B cell (primary cell): ENCODE measurements around the gene ELMO1. TPM values are rescaled to one million over a fixed set of nuclear protein-coding genes. Genes with fewer than 3 reads are reported as not detected.

Experiments
- ATAC-seq: fragments of 200-7000 bp; cut with Tn5 transposase; one replicate; pipeline ENCODE4 v1.10.0; 2021; ENCODE audit warnings: low read depth, mild to moderate bottlenecking, moderate number of reproducible peaks, moderate library complexity
- CTCF ChIA-PET: fragments of 350-600 bp; sonication (Branson Sonifier 250); formaldehyde crosslinking; loops from one replicate; lab custom pipeline; 2021; ENCODE audit warnings: antibody characterized with exemption, inconsistent platforms; lab: Charles Lee
- POLR2A ChIA-PET: fragments of 350-600 bp; sonication (Branson Sonifier 250); formaldehyde crosslinking; loops from one replicate; lab custom pipeline; 2021; ENCODE audit warnings: antibody characterized with exemption; lab: Charles Lee
- DNase-seq: peaks from one replicate; pipeline ENCODE4 v3.0.0; 2013
- H2AFZ ChIP-seq: 2 replicates; pipeline ENCODE4 v1.6.1; 2012; ENCODE audit warnings: mild to moderate bottlenecking, low read depth, low read length; ENCODE audit not compliant: insufficient read depth, poor library complexity, severe bottlenecking
- H3K27ac ChIP-seq, 2 donors: 1 replicate in 1 of 2; 2 replicates in 1 of 2; pipeline ENCODE4 v1.5.1; 2012 to 2013; ENCODE audit warnings: low read length in 2 of 2, mild to moderate bottlenecking in 2 of 2, moderate library complexity in 1 of 2
- H3K27me3 ChIP-seq, 4 experiments: fragments of 200-600 bp in 1 of 4; sonication (generic) in 1 of 4; replicated peaks in 1 of 4; 1 replicate in 2 of 4; 2 replicates in 2 of 4; pipeline versions ENCODE4 v1.6.1 to v1.7.0; 2013 to 2016; ENCODE audit warnings: low read length in 3 of 4, mild to moderate bottlenecking in 2 of 4, mixed read lengths in 1 of 4, moderate library complexity in 1 of 4; ENCODE audit not compliant: insufficient read depth in 4 of 4, control insufficient read depth in 3 of 4; ENCODE audit errors: control extremely low read depth in 1 of 4
- H3K36me3 ChIP-seq, 2 experiments: replicated peaks in 1 of 2; 1 replicate in 1 of 2; 2 replicates in 1 of 2; pipeline versions ENCODE4 v1.6.1 to v1.7.1; 2013; ENCODE audit warnings: low read length in 1 of 2; ENCODE audit not compliant: insufficient read depth in 2 of 2, control insufficient read depth in 1 of 2; ENCODE audit errors: control extremely low read depth in 1 of 2, extremely low read depth in 1 of 2
- H3K4me1 ChIP-seq, 2 donors: fragments of 200-600 bp in 1 of 2; sonication (generic) in 1 of 2; 1 replicate in 1 of 2; 2 replicates in 1 of 2; pipeline versions ENCODE4 v1.5.1 to v1.6.1; 2013 to 2017; ENCODE audit warnings: low read length in 2 of 2; ENCODE audit not compliant: control insufficient read depth in 2 of 2, insufficient read depth in 2 of 2
- H3K4me2 ChIP-seq: replicated peaks from 2 replicates; pipeline ENCODE3; 2012; ENCODE audit warnings: mild to moderate bottlenecking, low read depth, low read length; ENCODE audit not compliant: poor library complexity, severe bottlenecking
- H3K4me3 ChIP-seq, 5 experiments: fragments of 200-600 bp in 1 of 5; sonication (generic) in 1 of 5; 1 replicate in 3 of 5; 2 replicates in 2 of 5; pipeline versions ENCODE4 v1.5.1 to v1.7.0; 2011 to 2016; ENCODE audit warnings: low read length in 4 of 5, mild to moderate bottlenecking in 4 of 5, low read depth in 2 of 5, control low read depth in 1 of 5, moderate library complexity in 1 of 5; ENCODE audit not compliant: insufficient read depth in 1 of 5; ENCODE audit errors: control extremely low read depth in 1 of 5, extremely low read depth in 1 of 5
- H3K79me2 ChIP-seq: fragments of 200-600 bp; sonication (generic); one replicate; pipeline ENCODE4 v1.6.0; 2016; ENCODE audit warnings: low read length; ENCODE audit not compliant: control insufficient read depth, insufficient read depth
- H3K9ac ChIP-seq: fragments of 200-600 bp; sonication (generic); 2 replicates; pipeline ENCODE4 v1.6.1; 2017; ENCODE audit warnings: mild to moderate bottlenecking, low read length, moderate library complexity
- H3K9me3 ChIP-seq, 3 donors: one replicate each; pipeline versions ENCODE4 v1.6.1 to v1.7.1; 2013; ENCODE audit warnings: low read length in 2 of 3; ENCODE audit not compliant: control insufficient read depth in 2 of 3, insufficient read depth in 1 of 3; ENCODE audit errors: control extremely low read depth in 1 of 3
- H4K20me1 ChIP-seq: 2 replicates; pipeline ENCODE4 v1.6.0; 2012; ENCODE audit warnings: mild to moderate bottlenecking, low read length; ENCODE audit not compliant: insufficient read depth, control insufficient read depth, poor library complexity, severe bottlenecking
- H3K27ac Mint-ChIP-seq: one replicate; pipeline ENCODE4 v1.8.0; 2021; ENCODE audit warnings: mixed read lengths
- H3K27me3 Mint-ChIP-seq: one replicate; pipeline ENCODE4 v1.8.0; 2021; ENCODE audit warnings: mixed read lengths
- H3K4me1 Mint-ChIP-seq: one replicate; pipeline ENCODE4 v1.8.0; 2021; ENCODE audit warnings: mixed read lengths
- H3K4me3 Mint-ChIP-seq: one replicate; pipeline ENCODE4 v1.8.0; 2021; ENCODE audit warnings: mixed read lengths
- H3K9me3 Mint-ChIP-seq: one replicate; pipeline ENCODE4 v1.8.0; 2022; ENCODE audit warnings: mixed read lengths; ENCODE audit not compliant: insufficient read depth
- CTCF ChIP-seq: fragments of 200-600 bp; IDR thresholded peaks from one replicate; pipeline ENCODE4 v1.8.0; 2022; ENCODE audit warnings: antibody characterized with exemption, mild to moderate bottlenecking
- EZH2 ChIP-seq: IDR thresholded peaks from 2 replicates; pipeline ENCODE4 v1.6.1; 2012; ENCODE audit warnings: borderline replicate concordance, low read depth, mild to moderate bottlenecking, moderate library complexity, low read length; ENCODE audit not compliant: insufficient read depth, poor library complexity, severe bottlenecking
- whole genome bisulfite sequencing: methylation state at CpG from one replicate; pipeline ENCODE4 v1.1.5; 2013; ENCODE audit warnings: missing lambda C conversion rate; ENCODE audit not compliant: insufficient coverage; 5-methylcytosine and 5-hydroxymethylcytosine counted together
- intact Hi-C: fragments of 100-400 bp; cut with micrococcal nuclease; formaldehyde crosslinking; loops from one replicate; pipeline ENCODE4 v1.10.0; 2022
- polyA plus RNA-seq: library from polyadenylated mRNA; depleted of rRNA; stranded (reverse); fragments of >200 nt; gene quantifications from 2 replicates; pipeline ENCODE4 v1.2.3, GENCODE V29; 2012
- total RNA-seq, 2 donors: library from RNA; stranded (reverse); fragments of 120-200 nt in 1 of 2; gene quantifications; 1 replicate in 1 of 2; 2 replicates in 1 of 2; pipeline versions ENCODE4 v1.2.3 to v1.2.4, GENCODE V29; 2013 to 2022

ELMO1 gene
- total and polyA plus RNA-seq, 2 donors (not counting 1 experiment from before 2014, with no cell fraction given): 44.7 to 177 TPM

- no peak overlapping the region for H3K4me2 ChIP-seq
- peak overlapping the region; percentile 16 for H3K4me3 Mint-ChIP-seq
- no peak for ATAC-seq
These were observed 463.9 kb downstream of the ELMO1 start for GRCh38 chr7:36984710-36985312.

More at GRCh38 chr7:36984710-36985312, 463.9 kb downstream of the ELMO1 start:
- Histone ChIP-seq H2AFZ (no peak overlapping the region), H4K20me1 (peaks cover 70% of the 10 kb centered on the region), H3K4me3 (no peak overlapping the region), H3K27ac (no peak overlapping the region), H3K27me3 (no peaks in the 10 kb centered on the region), H3K36me3 (peaks cover 0 to 6% of the 10 kb centered on the region in 2 experiments), H3K4me1 (peaks cover 15 to 18% of the 10 kb centered on the region in 2 donors), H3K9ac (no peak overlapping the region), H3K79me2 (peaks cover 15% of the 10 kb centered on the region), H3K9me3 (no peaks in the 10 kb centered on the region)
- H3K27ac Mint-ChIP-seq: no peak overlapping the region
- WGBS: 30% methylated on average over 6 of the region's 6 CpGs
- CTCF ChIA-PET: interaction anchor here (1.1 to 5.8 kb wide), 4 partner anchors 10 to 198 kb away, joined by 3 to 34 read pairs (median 6); no protein-coding TSS in a partner anchor
- DNase-seq: no peak
- H3K27me3 Mint-ChIP-seq: no peaks in the 10 kb centered on the region
- peaks cover 37% of the 10 kb centered on the region for H3K4me1 Mint-ChIP-seq
- peaks cover 2% of the 10 kb centered on the region for H3K9me3 Mint-ChIP-seq
- intact Hi-C loops: loop anchor here (5.0 to 10.0 kb wide), 2 partner anchors 367 to 500 kb away; no protein-coding TSS in a partner anchor
- TF ChIP-seq CTCF: no peak
- TF ChIP-seq EZH2: no peak
- POLR2A ChIA-PET: no interaction called here
